Stomach smooth muscle (tissue), 2 donors: ENCODE measurements around the gene TOMM20.
A peak's percentile ranks its signal among the peaks of the same experiment; 100 is the strongest.
"Not testable (repeated sequence)": the region's sequence is repeated elsewhere in the genome, so short reads cannot be mapped to it uniquely, and the experiment has no call there.

Experiments
- H3K27ac ChIP-seq: one replicate; pipeline ENCODE4 v1.7.0; 2013; ENCODE audit warnings: mild to moderate bottlenecking, low read length, inconsistent platforms
- H3K27me3 ChIP-seq, 2 donors: one replicate each; pipeline ENCODE4 v1.7.0; 2013; ENCODE audit warnings: low read length in 2 of 2; ENCODE audit not compliant: insufficient read depth in 2 of 2, control insufficient read depth in 1 of 2
- H3K36me3 ChIP-seq, 2 donors: one replicate each; pipeline ENCODE4 v1.7.0; 2013; ENCODE audit warnings: low read length in 2 of 2; ENCODE audit not compliant: control insufficient read depth in 2 of 2, insufficient read depth in 2 of 2
- H3K4me1 ChIP-seq: one replicate; pipeline ENCODE4 v1.7.0; 2013; ENCODE audit warnings: low read length; ENCODE audit not compliant: control insufficient read depth, insufficient read depth
- H3K4me3 ChIP-seq, 2 donors: one replicate each; pipeline ENCODE4 v1.7.0; 2013; ENCODE audit warnings: low read length in 2 of 2
- H3K9ac ChIP-seq, 2 donors: one replicate each; pipeline ENCODE4 v1.7.0; 2013; ENCODE audit warnings: low read length in 2 of 2, mild to moderate bottlenecking in 1 of 2
- H3K9me3 ChIP-seq, 2 donors: one replicate each; pipeline ENCODE4 v1.7.0; 2013; ENCODE audit warnings: low read length in 2 of 2; ENCODE audit not compliant: control insufficient read depth in 2 of 2
- donor health status: healthy.
- donor health status: Pancreatic carcinoma.

TOMM20 gene

GRCh38 chr1:235128456-235129328 is at the start of gene TOMM20:
Gene TOMM20, minus strand, starts transcription at chr1:235128837. Its CDS starts 122 bp downstream, at chr1:235128715.
- peak within 1 kb of the TSS; percentile 97 to 100 for H3K9ac ChIP-seq
- H3K36me3 ChIP-seq: no peaks in the 10 kb centered on the region
- H3K9me3 ChIP-seq: no peaks in the 10 kb centered on the region
- H3K4me1 ChIP-seq: peaks cover 5% of the 10 kb centered on the region
- H3K27me3 ChIP-seq: no peaks in the 10 kb centered on the region
- H3K4me3 ChIP-seq: peak within 1 kb of the TSS; percentile 98 to 99
- H3K27ac ChIP-seq: peak within 1 kb of the TSS; percentile 86

DNA sequence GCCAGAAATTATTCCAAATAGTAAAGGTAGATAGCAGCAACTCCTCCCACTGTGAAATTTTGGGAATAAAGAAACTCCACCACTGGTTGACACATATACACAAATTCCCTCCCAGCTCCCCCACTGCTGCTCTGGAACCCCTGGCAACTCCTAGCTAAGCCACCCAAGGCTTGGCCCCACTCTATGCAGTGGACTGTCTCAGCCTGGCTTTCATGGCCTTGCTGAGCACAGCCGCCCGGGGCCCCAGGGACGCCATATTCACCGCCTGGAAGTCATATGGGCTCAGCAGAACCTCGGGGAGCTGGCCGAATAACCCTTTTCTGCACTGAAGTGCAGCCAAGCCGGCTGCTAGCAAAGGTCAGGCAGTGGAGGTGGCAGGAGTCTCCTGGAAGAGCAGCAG is 47.8 kb upstream of the TOMM20 start:
- H3K9ac ChIP-seq: no peak overlapping the region
- peaks cover 8 to 21% of the 10 kb centered on the region in 2 donors for H3K36me3 ChIP-seq
- H3K9me3 ChIP-seq: no peaks in the 10 kb centered on the region
- H3K27me3 ChIP-seq: no peaks in the 10 kb centered on the region
- no peak overlapping the region for H3K4me3 ChIP-seq
- no peaks in the 10 kb centered on the region for H3K4me1 ChIP-seq
- no peak overlapping the region for H3K27ac ChIP-seq

GRCh38 chr1:235169986-235170385 is 41.3 kb upstream of the TOMM20 start:
- Histone ChIP-seq H3K27ac (no peak overlapping the region), H3K4me1 (no peaks in the 10 kb centered on the region), H3K36me3 (peaks cover 15 to 17% of the 10 kb centered on the region in 2 donors), H3K4me3 (no peak overlapping the region), H3K9ac (no peak overlapping the region), H3K9me3 (no peaks in the 10 kb centered on the region), H3K27me3 (no peaks in the 10 kb centered on the region)

DNA sequence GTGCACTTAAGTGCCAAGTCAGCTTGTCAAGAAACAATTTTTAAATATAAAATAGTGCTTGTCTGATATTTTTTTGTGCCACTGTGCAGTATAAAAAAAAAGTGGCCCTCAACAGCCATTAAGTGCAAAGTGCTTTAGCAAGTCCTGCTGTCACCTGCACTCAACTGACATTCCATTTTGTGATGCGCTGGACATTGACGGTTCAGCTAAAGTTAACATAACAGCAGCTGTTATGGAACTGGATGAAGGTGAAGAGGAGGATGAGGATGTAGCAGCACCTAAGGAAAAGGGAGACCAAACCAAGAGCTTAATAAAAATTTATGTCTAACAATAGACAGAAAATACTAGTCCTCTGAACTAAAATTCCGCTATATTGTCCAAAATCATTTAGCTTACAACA is 39.7 kb upstream of the TOMM20 start:
- no peaks in the 10 kb centered on the region for H3K9me3 ChIP-seq
- no peaks in the 10 kb centered on the region for H3K27me3 ChIP-seq
- H3K27ac ChIP-seq: no peak overlapping the region
- H3K36me3 ChIP-seq: peaks cover 12 to 17% of the 10 kb centered on the region in 2 donors
- H3K4me1 ChIP-seq: no peaks in the 10 kb centered on the region
- no peak overlapping the region for H3K9ac ChIP-seq
- H3K4me3 ChIP-seq: no peak overlapping the region

- H3K9me3 ChIP-seq: no peaks in the 10 kb centered on the region
- H3K4me3 ChIP-seq: peak overlapping the region; percentile 84 to 99
- H3K36me3 ChIP-seq: peaks cover 9 to 11% of the 10 kb centered on the region in 2 donors
- peak overlapping the region; percentile 83 for H3K27ac ChIP-seq
- peaks cover 4% of the 10 kb centered on the region for H3K4me1 ChIP-seq
- peak overlapping the region; percentile 79 to 97 for H3K9ac ChIP-seq
- H3K27me3 ChIP-seq: no peaks in the 10 kb centered on the region
Observed at GRCh38 chr1:235161685-235162327, 33.2 kb upstream of the TOMM20 start.

GRCh38 chr1:235160957-235161684 is 32.5 kb upstream of the TOMM20 start, which contains the start of gene RBM34:
Gene RBM34, minus strand, starts transcription at chr1:235161250. Its CDS starts 24 bp downstream, at chr1:235161226.
- Histone ChIP-seq H3K27me3 (no peaks in the 10 kb centered on the region), H3K4me3 (peak within 1 kb of the TSS; percentile 84 to 99), H3K4me1 (peaks cover 4% of the 10 kb centered on the region)

GRCh38 chr1:235160383-235160956 is 31.8 kb upstream of the TOMM20 start:
- Histone ChIP-seq H3K9me3 (no peaks in the 10 kb centered on the region), H3K4me3 (peak overlapping the region; percentile 84 to 99), H3K9ac (peak overlapping the region; percentile 79 to 97), H3K36me3 (peaks cover 10 to 16% of the 10 kb centered on the region in 2 donors), H3K4me1 (peaks cover 4% of the 10 kb centered on the region), H3K27ac (peak overlapping the region; percentile 83), H3K27me3 (no peaks in the 10 kb centered on the region)

More at GRCh38 chr1:235160957-235161684, 32.5 kb upstream of the TOMM20 start, which contains the start of gene RBM34:
- Histone ChIP-seq H3K9me3 (no peaks in the 10 kb centered on the region), H3K9ac (peak within 1 kb of the TSS; percentile 79 to 97), H3K27ac (peak within 1 kb of the TSS; percentile 83), H3K36me3 (peaks cover 10 to 16% of the 10 kb centered on the region in 2 donors)

- not testable (repeated sequence) for H3K27ac ChIP-seq, H3K27me3 ChIP-seq, H3K4me1 ChIP-seq, H3K9me3 ChIP-seq
- H3K36me3 ChIP-seq: peaks cover 10 to 16% of the 10 kb centered on the region in 2 donors
- peak overlapping the region in 1 of 2 donors; percentile 84 for H3K4me3 ChIP-seq
- peak overlapping the region in 1 of 2 donors; percentile 79 for H3K9ac ChIP-seq
Observed at GRCh38 chr1:235159930-235160329, 31.3 kb upstream of the TOMM20 start.

GRCh38 chr1:235159284-235159683 is 30.6 kb upstream of the TOMM20 start:
- H3K9me3 ChIP-seq, H3K27me3 ChIP-seq, H3K4me1 ChIP-seq, H3K4me3 ChIP-seq, H3K27ac ChIP-seq, H3K9ac ChIP-seq: not testable (repeated sequence)
- peaks cover 15 to 18% of the 10 kb centered on the region in 2 donors for H3K36me3 ChIP-seq

GRCh38 chr1:235158680-235159079 is 30.0 kb upstream of the TOMM20 start:
- no peak overlapping the region for H3K9ac ChIP-seq
- peaks cover 18 to 20% of the 10 kb centered on the region in 2 donors for H3K36me3 ChIP-seq
- H3K4me1 ChIP-seq: peaks cover 4% of the 10 kb centered on the region
- no peak overlapping the region for H3K27ac ChIP-seq
- H3K9me3 ChIP-seq: no peaks in the 10 kb centered on the region
- no peak overlapping the region for H3K4me3 ChIP-seq
- no peaks in the 10 kb centered on the region for H3K27me3 ChIP-seq
